Stimulated activated CD8-positive, alpha-beta memory T cell treated with anti-CD3 and anti-CD28 coated beads, Interleukin-2, amount 100 ng/mL, for 1 hour (primary cell): ENCODE results near the gene MED12.
"Not testable (repeated sequence)": the region's sequence is repeated elsewhere in the genome, so short reads cannot be mapped to it uniquely, and the experiment has no call there.

Experiments
- DNase-seq, 2 donors: peaks; one replicate each; pipeline ENCODE4 v3.0.0-alpha.2; 2020; ENCODE audit warnings: low read depth in 2 of 2

Gene MED12

DNA sequence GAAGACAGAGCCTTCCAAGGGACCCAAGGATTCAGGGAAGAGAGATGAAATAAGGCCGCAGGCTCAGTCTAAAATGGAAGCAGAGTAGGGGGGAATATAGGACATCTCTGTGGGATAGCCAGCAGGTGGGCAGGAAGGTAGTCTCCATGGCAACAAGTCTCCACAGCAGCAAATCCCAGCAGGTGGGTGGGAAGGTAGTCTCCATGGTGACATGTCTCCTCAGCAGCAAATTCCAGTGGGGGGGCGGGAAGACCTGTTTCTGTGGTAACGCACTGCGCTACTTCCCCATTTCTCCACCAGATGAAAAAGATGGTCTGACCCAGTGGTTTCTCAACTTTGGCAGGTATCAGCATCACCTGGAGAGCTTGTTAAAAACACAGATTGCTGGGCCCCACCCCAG lies 44.6 kb downstream of the MED12 start:
- no peak for DNase-seq

DNA sequence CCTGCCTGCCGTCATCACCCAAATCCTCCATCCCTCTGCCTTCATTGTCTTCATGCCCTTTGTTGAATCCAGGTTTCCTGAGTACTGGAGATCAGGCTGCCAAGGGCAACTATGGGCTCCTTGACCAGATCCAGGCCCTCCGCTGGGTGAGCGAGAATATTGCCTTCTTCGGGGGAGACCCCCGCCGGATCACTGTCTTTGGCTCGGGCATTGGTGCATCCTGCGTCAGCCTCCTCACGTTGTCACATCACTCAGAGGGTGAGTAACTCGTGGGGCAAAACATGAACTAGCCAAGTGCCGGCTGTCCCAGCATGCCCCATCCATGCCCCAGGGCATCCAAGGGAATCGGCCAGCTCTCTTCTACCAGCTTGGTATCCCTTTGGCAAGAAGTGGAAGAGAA lies 45.7 kb downstream of the MED12 start:
- DNase-seq = no peak

GRCh38 chrX:71166461-71166860 lies 48.1 kb downstream of the MED12 start:
- no peak for DNase-seq

DNA sequence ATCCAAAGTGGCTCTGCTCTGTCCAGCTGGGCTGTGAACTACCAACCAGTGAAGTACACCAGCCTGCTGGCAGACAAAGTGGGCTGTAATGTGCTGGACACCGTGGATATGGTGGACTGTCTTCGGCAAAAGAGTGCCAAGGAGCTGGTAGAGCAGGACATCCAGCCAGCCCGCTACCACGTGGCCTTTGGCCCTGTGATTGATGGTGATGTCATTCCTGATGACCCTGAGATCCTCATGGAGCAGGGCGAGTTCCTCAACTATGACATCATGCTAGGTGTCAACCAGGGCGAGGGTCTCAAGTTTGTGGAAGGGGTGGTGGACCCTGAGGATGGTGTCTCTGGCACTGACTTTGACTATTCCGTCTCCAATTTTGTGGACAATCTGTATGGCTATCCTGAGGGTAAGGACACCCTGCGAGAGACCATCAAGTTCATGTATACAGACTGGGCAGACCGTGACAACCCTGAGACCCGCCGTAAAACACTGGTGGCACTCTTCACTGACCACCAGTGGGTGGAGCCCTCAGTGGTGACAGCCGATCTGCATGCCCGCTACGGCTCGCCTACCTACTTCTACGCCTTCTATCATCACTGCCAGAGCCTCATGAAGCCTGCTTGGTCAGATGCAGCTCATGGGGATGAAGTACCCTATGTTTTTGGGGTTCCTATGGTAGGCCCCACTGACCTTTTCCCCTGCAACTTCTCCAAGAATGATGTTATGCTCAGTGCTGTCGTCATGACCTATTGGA lies 48.8 kb downstream of the MED12 start:
- DNase-seq = no peak

GRCh38 chrX:71168134-71168533 lies 49.7 kb downstream of the MED12 start:
- DNase-seq = no peak

- DNase-seq = no peak
Observed at GRCh38 chrX:71169586-71169985, 51.2 kb downstream of the MED12 start.

- DNase-seq = no peak
Observed at GRCh38 chrX:71170660-71171059, 52.3 kb downstream of the MED12 start.

DNA sequence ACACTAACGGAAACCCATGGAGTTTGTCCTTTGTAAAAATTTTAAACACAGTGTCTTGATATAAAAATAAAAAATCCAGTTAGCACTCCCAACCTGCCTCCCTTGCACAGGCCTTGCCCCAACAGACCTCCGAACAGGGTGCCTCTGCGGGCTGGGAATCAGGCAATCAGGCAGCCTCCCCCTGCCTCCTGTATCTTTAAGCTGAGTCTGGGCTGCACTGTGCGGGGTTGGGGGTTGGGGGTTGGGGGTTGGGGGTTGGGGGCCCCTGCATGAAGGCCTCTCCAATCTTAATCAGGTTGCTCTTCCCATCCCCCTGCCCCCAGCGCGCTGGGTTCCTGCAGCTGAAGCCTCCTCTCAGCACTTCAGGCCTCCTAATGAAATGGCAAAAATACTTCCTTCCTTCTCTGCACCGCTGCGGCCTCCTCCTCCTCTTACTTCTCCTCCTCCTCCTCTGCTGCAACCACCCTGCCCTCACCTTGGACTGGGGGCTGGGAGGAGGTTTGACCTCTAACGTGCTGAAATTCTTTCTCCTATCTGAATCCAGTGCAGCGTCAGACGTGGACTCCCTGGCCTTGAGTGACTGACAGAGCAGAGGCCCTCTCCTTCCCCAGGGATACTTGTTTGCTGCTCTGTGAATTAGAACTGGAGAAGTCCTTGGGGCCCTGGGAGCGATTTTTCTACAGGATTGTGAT lies 52.9 kb downstream of the MED12 start:
- no peak for DNase-seq

DNA sequence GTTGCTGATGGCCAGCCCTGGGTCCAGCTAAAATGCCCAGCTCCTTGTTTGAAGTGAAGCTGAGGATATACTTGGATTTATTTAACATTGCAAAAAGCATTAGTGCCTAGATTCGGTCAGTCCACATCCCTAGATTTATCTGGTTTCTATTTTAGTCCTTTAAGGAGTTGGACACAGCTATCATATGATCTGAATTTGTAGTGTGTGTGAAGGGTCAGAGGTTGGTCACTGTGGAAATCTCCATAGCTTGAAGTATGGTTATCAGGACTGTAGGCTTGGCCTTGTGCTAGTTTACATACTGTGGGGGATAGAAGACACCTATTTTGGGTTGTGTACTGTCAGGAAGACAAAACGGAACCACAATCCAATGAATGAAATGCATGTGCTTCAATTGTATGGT lies 55.0 kb downstream of the MED12 start:
- no peak for DNase-seq

GRCh38 chrX:71174795-71175194 lies 56.4 kb downstream of the MED12 start:
- DNase-seq = no peak

- DNase-seq = no peak
Observed at GRCh38 chrX:71175531-71175930, 57.1 kb downstream of the MED12 start.

DNA sequence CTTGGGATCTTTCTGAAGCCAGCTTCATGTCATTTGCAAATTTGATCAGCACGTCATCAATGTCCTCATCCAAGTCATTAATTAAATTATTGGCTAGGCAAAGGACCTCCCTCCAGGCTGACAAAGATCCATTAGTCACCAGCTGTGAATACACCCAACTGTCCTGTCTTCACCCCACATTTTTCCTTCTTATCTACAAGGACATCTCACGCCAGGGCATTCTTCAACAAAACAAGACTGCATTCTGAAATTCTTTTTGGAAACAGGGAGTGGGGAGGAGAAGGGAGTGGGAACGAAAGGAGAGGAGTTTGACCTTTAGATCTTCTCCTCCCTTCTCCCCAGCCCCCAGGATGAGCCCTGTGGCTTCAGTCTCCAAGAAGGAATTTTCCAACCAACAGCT lies 58.9 kb downstream of the MED12 start:
- no peak for DNase-seq

DNA sequence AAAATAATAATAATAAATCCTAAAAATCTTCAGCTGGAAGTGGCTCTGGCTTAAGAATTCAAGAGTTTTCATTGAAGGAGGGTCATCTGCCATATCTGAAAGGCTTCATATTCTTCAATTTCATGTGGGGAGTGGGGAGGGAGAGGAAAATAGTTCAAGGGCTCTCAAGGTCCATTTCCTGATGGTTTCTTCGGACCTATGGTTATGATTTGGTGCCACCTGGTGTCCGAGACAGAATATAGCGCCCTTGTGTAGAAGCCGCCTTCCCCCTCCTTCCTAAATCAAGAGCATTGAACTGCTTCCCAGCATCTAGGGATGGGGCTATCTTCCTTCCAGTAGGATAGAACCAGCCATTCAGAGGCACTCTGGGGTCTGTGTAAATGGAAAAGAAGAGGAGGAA lies 60.5 kb downstream of the MED12 start:
- DNase-seq = peak in 1 of 2 donors; percentile 11

DNA sequence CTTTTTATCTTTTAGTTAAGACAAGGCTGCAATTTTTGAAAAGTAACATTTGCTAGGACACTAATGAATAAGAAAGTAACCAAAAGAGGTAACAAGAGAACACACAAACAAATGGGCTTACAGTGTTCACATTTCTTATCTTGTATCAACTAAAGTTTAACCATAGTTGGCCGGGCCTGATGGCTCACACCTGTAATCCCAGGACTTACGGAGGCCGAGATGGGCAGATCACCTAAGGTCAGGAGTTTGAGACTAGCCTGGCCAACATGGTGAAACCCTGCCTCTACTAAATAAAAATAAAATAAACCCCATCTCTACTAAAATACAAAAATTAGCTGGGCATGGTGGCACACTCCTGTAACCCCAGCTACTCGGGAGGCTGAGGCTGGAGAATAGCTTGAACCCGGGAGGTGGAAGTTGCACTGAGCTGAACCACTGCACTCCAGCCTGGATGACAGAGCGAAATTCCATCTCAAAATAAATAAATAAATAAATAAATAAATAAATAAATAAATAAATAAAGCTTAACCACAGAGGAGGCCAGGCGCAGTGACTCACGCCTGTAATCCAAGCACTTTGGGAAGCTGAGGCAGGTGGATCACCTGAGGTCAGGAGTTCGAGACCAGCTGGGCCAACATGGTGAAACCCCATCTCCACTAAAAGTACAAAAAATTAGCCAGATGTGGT lies 62.3 kb downstream of the MED12 start:
- not testable (repeated sequence) for DNase-seq

DNA sequence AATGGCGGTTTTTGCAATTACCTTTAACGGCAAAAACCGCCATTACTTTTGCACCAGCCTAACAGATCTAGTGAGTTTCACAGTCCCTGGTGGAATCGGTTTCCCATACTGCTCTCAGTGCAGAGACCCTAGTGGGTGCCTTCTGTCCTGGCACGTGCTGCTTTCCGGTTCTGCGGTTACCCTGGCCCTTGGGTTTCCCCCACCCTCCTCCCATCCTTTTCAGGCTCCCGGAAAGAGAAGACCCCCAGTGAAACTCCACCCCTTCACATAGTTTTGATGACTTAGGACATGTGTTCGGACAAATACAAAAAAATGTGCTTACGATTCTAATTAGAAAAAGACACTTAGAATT lies 63.1 kb downstream of the MED12 start:
- peak in 1 of 2 donors; percentile 15 for DNase-seq

- peak; percentile 42 to 61 for DNase-seq
Observed at GRCh38 chrX:71181910-71182799, 63.8 kb downstream of the MED12 start.

DNA sequence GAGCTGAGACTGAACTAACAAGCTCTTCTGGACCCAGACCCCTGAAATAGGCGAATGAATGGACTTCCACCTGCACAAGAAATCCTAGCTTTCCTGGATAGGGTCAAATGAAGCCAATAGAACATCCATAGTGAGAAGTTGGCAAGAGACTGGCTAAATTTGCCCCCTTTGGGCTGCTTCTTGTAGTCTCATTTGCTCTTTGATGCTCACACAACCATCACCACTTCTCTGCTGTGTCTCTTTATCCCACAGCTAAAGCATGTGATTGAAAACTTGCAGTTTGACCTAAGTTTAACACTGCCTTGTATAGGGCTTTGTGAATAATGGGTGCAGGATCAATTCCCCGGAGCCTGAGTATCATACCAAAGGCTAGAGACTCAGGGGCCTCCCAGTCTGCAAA lies 64.5 kb downstream of the MED12 start:
- no peak for DNase-seq

- no peak for DNase-seq
Observed at GRCh38 chrX:71183341-71183740, 64.9 kb downstream of the MED12 start.

DNA sequence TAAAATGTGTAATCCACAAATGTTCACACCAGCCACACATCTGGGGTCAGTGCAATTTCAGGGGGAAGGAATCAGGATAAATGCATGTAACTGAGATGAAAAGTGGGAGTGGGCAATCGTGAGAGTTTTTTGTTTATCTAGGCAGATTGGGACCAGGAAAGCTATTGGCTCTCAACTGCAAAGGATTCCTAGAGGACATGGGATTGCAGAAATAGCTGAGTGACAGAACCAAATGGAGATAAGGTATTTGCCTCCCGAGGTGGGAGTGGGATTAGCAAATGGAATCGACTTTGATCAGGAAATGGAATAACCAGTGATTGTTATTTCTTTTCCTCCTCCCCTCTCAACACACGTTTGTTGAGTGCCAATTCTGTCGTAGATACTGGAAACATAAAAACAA lies 65.7 kb downstream of the MED12 start:
- DNase-seq = no peak

DNA sequence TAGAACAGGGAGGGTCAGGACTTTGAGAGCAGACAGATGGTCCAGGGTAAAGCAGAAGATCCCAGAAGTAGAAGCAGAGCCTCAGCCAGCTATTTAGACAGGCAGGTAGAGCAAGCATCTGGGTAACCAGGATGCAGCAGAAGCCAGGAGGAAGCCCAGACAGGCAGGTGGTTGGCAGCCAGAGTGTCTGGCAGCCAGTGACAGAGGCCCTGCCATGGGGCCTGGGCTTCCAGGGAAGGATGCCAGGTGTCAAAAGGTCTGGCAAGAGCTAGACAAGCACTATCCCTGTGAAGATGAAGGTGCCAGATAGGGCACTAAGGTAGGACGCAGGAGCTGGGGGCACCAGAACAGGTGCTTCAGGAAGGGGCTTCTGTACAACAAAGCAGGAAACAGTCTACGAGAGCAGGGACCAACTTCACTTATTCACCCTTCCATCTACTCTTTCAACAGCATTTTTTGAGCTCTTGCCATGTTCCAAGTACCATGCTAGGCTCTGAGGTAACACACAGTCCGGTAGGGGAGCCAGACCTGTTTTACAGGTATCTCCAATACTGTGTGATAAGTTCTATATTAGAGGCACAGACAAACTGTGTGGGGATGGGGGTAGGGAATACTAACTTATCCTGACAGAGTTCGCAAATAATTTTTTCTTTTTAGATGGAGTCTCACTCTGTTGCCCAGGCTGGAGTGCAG lies 66.6 kb downstream of the MED12 start:
- DNase-seq = no peak

GRCh38 chrX:71191248-71191647 lies 72.9 kb downstream of the MED12 start:
- no peak for DNase-seq
